KG1 (cell line): ENCODE data around the gene SCNN1A.

Experiments used
- DNase-seq: peaks from one replicate; lab custom pipeline; 2025; lab: John Stamatoyannopoulos, UW

The SCNN1A gene

DNA sequence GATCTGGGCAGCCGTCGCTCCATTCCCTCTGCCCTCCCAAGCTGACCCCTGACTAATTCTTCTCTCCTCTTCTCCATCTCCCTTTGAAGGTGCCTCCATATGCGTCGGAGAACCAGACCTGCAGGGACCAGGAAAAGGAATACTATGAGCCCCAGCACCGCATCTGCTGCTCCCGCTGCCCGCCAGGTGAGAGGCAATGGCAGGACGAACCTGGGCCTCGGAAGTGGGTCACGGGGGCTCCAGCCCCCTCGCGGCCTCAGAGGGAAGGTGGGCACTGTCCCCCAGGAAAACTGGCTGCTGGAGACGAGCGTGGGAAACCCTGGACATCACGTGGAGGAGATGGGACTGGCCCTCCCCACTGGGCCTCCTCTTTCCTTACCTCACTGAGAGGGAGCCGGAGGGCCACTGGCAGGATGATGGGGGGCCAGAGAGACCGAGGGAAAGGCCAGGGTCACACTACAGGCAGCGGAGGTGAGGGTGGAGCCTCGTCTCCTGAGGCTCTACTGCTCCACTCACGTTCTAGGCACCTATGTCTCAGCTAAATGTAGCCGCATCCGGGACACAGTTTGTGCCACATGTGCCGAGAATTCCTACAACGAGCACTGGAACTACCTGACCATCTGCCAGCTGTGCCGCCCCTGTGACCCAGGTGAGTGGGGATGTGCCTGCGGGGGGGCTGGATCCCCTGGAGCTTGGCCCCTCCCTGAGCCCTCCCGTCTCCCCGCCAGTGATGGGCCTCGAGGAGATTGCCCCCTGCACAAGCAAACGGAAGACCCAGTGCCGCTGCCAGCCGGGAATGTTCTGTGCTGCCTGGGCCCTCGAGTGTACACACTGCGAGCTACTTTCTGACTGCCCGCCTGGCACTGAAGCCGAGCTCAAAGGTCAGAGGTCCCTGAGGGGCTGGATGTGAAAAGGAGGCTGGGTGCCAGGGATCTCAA is 9.4 kb upstream of the SCNN1A start:
- no peak for DNase-seq

DNA sequence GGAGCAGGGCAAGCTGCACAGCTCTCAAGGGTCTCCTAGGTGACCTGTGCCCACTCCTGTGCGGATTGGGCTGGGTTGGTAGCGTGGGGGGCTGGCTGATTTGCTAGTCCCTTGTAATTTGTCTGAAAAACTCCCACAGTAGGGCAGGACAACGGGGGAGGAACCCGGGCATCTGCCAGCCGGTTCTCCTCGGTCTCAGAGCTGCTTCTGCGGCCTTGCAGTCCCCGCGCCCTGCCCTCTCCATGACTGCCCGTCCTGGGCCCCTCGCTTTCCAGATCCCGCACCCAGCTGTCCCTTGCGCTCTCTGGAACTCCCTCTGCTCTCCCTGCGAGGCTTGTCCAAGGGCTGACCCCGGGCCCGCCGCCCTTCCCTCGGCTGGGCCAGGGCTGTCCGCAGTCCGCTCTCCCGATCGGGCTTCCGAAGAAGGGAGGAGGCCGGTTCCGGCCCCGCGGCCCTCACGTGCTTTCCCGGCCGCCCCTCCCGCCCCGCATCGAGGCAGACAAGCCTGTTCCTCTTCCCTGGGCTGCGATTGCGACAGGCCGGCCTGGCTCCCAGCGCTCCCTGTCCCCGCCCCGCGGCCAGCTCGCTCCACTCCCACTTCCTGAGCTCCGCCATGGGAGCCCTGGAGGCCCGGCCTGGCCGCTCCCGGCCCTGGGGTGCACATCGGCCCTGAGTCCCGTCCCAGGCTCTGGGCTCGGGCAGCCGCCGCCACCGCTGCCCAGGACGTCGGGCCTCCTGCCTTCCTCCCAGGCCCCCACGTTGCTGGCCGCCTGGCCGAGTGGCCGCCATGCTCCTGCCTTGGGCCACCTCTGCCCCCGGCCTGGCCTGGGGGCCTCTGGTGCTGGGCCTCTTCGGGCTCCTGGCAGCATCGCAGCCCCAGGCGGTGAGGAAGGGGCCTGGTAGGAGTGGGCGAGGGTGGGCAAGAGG is 8.5 kb upstream of the SCNN1A start, which contains the start of gene LTBR:
Gene LTBR, plus strand, starts transcription at position 591 of the 927 bp plus-strand sequence. Its CDS starts 197 bp downstream, at position 788.
- DNase-seq = no peak

DNA sequence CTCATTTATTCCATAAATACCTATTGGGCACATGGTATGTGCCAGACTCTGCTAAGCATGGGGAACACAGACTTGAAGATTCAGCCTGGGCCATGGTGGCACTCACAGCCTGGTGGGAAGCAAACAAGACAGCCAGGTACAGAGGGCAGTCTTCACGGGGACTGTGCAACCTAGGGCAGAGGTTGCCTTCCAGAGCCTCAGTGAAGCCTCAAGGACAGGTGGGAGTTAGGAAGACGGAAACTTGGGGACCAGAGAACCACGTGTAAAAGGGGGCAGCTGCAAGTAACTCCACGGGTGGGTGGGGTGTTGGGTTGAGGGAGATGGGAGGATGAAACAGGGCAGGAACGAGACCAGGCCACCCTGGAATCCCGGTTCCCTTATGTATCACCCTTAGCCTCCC is 7.6 kb upstream of the SCNN1A start:
- no peak for DNase-seq

DNA sequence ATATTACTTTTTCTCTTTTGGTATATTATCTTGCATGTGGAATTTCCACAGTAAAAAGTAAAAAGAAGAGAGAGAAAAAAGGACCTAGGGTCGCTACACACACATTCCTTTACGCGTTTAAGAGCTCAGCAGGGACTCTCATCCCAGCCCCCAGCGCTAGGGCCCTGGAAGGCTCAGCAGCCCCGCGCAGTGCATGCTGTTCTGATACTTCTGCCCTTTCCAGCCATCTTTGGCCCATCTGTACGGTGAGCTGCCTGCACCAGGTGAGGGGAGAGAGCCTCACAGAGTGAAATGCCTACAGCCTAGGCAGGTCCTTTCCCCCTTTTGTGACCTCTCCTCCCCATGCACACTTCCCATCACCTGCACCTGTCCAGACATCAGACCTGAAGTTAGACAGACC is 7.0 kb upstream of the SCNN1A start:
- no peak for DNase-seq

DNA sequence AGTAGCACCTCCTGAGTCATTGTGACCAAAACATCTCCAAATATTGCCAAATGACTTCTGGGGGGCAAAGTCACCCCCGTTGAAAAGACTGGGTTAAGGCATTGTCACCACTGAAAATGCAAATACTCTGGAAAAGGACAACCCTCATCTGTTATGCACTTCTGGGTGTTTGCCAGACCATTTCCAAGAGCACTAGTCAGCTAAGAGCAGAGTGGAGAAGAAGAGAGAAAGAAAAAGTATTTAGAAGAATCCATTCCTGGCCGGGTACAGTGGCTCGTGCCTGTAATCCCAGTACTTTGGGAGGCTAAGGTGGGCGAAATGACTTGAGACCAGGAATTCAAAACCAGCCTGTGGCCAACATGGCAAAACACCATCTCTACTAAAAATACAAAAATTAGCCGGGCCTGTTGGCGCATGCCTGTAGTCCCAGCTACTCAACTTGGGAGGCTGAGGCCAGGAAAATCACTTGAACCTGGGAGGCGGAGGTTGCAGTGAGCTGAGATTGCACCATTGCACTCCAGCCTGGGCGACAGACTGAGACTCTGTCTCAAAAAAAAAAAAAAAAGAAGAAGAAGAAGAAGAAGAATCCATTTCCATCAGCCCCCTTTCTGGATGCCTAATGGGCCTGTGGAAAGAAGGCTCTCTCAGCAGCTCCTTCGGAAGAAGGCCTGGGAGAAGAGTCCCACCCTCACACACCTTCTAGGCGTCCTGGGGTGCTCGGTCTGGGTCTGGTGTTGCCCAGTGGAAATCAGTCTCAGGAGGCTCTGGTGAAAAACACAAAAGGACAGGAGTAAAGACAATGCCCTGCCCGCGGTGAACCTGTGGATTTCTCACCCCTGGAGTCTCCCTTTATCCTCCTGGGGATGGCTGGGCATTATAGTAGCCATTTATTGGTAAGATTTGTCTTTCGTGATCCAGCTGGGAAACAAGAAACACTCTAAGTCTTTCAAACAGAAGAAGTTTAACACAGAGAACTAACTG is 5.1 kb upstream of the SCNN1A start:
- DNase-seq = no peak

DNA sequence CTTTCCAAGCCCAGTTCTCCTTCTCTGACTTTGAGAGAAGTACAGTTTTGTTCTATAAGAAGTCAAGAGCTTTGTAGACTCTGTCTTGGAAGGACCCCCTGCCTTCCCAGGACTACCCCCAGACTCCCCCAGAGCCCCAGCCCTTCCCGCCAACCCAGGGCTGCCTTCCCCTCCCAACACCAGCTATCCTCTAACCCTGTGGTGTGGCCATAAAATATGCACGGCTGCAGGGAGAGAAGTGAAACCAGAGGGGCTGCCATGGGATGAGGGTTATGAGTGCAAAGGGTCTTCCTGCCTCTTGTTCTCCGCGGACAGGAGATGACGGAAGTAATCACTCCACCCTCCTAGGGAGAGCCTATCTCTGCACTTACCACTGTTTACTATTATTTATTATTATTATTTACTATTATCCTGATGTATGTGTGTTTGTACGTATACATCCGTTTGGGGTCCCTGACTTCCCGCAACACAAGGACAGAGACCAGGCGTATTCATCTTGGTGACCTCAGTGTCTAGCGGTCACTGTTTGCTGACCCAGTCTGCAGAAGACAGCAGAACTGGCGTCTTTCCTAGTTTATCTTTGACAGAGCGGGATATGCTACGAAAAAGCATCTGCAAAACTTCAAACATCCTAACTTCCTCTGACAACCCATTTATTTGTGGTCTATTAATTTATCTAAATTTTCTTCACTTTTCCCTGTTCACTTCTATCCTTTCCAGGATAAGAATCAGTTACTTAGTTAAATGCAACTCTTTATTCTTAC is 3.5 kb upstream of the SCNN1A start:
- no peak for DNase-seq

DNA sequence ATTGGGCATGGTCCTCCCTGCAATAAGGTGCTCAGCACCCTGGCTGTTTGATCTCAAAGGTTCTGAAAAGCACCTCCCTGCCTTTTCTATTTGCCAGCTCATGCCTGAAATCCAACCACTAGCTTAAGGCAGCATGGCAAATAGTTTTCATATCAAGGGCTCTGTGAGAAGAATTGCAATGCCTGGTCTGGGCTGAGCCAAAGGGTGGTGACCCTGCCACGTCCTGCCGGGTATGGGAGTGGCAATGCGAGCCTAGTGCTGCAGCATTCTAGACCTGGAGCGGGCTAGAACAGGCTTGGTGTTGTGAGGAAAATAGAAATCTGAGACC is 2.3 kb upstream of the SCNN1A start:
- DNase-seq = no peak

DNA sequence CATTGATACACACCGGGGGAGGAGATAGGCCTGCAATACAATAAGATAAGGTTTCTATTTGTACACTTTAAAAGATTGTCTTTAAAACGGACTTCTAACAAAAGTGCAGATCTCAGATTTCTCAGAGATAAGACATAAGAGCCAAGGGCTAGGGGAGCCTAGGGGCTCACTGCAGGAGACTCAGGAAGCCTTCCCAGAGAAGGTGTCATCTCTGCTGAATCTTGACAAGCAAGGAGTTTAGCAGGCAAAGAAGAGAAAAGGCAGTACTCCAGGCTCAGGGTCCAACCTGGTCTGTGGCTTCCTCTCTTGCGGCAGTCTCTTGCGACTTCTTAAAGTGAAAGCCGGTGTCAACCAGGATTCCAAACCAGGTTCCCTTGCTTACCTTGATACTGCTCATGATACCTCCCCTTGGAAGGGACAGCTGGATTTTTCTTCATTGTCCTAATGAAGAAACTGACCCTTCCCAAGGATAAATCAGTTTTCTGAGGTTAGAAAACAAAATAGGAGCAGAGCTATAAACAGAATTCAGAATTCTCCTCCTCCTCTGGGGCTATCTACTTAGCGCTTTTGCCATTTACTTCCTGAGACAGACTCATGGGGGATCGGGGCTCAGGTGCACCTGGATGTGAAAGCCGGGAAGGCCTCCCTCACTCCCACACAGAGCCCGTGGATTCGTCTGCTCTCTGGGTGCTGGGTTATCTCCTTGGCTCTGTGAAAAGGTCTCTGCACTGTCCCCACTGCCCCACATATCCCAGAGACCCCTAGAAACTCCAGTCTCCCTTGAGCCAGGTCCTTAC is 1.7 kb upstream of the SCNN1A start:
- DNase-seq = no peak

DNA sequence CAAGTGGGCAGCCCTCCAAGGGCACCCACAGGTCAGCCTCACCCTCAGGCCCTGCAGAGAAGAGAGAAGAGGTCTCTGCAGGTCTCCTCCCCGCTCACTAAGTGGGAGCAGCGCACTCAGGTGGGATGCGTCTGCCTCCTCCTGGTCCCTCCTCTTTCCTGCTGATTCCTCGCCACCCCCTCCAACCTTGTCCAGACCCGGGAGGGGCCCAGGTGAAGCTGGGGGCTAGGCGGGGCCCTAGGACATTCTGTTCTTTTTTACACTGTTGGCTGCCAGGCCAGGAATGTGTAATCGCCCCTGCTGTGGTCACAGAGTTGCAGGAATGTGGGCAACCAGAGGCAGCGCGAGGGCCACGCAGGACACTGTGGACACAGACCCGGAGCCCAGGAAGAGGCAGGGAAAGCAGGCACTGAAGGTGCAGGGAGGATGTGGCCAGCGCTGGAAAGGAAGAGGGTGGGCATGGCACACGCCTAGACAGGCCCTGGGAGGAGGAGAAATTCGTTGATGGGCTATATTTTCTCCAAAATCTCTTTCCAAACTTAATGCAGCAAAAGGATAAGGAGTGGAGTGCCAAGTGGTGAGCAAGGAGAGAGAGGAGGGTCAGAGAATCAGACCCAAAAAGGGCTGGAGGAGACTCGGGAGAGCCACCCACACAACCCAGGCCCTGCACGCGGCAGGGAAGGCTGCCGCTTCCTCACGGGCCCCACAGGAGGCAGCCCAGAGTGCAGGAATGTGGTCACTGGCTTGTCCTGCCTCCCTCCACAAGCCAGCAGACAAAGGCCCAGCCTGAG is 911 bp upstream of the SCNN1A start:
- no peak for DNase-seq

DNA sequence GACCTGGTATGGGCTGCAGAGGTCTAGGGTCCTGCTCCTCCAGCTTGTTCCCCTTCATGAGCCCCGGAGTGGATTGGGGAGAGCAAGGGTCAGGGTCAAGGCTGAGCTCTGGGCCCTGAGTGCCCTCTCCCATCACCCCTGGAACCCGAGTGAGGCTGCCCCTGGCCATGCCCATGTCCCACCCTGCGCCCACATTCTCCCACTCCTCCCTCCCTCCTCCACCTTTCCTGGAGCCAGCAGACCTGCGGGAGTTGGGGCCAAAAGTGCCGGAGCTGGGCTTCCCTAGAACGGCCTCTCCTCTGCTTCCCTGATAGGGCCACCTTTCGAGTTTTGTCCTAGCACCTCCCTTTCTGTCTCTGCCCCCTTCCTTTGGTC is 590 bp downstream of the SCNN1A start:
- no peak for DNase-seq

DNA sequence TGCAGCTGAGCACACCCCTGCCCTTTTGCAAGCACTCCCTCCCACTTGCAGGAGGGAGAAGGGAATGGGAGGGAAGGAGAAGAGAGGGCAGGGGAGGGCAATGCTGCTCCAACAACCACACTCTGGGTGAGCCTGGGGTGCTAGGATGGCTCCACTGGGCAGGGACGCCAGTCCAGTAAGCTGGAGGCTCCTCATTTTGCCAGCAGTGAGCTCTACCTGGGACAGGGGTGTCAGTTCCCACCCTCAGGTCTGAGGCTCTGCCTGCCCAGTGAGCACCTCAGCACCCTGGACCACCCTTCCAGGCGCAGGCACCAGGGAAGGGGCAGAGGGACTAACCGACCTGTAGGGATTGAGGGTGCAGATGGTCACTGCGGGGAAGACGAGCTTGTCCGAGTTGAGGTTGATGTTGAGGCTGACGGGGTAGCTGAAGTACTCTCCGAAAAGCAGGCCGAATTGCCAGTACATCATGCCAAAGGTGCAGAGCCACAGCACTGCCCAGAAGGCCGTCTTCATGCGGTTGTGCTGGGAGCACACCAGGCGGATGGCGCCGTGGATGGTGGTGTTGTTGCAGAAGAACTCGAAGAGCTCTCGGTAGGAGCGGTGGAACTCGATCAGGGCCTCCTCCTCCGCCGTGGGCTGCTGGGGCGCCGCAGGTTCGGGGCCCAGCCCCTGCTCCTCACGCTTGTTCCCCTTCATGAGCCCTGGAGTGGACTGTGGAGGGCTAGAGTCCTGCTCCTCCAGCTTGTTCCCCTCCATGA is 1.2 kb downstream of the SCNN1A start:
- no peak for DNase-seq

DNA sequence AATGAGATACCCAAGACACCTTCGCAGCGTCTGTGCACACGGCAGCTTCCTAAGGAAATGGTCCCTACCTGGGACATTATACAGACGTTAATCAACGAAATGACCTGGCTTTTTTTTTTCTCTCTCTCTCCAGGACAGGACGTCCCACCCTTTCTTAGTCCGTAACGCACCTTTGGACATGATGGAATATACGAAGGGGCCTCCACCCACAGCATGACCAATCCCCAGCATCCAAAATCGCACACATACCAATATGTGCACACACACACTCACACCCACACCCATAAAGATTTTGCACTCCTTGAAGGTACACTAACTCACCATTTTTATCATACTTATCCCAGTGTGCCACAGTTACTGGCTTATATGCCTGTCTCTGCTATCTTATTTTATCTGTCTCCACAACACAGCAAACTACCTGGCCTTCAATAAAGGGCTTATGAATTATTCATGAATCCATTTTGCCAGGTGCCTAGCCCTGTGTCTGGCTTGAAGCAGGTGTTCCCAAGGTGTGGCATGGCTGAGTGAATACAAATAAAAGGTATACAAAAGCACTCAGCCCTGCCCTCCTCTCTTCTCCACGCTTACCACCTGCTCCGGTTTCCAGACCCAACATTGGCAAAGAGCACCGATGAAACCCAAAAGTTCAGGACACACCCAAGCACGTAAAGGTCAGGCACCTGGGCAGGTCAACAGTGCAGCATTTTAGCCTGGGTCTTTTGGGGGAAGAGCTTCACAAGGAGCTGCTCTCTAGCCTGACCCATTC is 2.2 kb downstream of the SCNN1A start:
- DNase-seq = no peak

DNA sequence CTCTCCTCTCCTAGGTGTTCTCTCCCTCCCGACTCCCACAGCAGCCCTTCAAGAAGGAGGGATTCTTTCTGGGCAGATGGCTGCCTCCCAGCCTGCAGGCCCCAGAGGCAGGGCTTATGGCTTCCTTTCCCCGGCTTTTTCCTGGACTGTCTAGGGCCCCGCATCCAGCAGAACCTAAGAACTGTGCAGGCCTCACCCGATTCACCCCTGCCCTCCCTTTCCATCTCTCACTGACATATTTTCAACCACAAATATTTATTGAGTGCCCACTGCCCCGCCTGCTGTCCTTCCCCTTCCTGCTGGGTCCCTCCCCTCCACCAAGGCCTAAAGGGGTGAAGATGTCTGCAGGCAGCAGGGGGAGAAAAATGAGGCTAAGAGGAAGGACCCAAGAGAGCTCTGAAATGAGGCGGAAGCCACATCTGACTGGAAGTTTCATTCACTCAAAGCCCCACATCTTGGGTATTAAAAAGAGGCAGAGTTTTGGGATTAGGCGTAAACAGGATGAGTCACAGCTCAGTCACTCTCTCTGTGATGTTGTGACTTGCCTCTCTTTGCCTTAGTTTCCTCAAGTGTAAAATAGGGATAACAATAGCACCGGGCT is 2.9 kb downstream of the SCNN1A start:
- DNase-seq = no peak

DNA sequence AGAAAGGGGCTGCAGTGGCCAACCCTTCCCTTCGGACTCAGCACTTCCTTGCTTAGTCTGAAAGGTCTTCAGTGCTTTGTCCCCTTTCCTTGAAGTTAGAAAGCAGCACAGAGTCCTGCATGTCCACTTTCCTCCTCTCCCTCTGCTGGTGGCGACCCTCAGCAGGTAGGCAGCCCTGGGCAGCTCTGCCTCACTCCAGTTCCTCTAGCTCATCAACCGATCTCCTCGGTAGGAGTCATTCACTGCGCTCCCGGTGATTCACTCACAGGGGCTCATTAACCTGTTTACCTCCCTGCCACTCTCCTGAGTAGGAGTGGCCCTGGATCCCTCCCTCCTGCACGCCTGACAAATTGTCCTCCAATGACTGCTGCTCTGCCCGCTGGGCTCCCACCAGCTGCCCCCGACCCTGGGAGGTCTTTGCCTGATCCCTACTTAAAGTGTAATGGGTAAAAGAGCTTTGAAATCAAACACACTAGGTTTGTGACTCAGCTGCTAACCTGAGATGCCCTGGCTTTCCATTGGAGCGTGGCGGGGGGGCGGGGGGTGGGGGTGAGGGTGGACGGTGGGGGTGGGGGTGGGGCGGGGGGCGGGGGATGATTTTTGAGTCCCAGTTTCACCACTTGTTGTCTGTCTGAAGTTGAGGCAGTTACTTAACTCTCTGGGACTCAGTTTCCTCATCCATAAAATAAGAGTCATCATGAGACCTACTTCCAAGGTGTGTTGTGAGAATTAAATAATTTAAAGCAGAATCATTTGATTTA is 4.2 kb downstream of the SCNN1A start:
- no peak for DNase-seq

DNA sequence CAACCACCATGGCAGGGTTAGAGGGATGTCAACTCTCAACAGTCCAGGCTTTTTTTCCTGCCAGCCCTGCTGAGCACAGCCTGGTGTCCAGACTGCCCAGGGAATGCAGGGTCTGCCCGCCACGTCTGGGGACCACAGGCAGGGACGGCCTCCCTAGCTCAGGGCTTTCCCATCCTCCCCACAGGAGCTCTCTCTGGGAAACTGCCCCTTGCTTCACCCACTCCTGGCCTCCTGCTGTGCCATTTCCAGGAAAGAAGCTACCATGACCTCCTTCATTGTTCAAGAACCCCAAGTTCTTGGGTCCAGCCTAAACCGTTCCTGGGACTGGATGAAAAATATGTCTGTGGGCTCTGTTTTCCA is 4.8 kb downstream of the SCNN1A start:
- DNase-seq = no peak

DNA sequence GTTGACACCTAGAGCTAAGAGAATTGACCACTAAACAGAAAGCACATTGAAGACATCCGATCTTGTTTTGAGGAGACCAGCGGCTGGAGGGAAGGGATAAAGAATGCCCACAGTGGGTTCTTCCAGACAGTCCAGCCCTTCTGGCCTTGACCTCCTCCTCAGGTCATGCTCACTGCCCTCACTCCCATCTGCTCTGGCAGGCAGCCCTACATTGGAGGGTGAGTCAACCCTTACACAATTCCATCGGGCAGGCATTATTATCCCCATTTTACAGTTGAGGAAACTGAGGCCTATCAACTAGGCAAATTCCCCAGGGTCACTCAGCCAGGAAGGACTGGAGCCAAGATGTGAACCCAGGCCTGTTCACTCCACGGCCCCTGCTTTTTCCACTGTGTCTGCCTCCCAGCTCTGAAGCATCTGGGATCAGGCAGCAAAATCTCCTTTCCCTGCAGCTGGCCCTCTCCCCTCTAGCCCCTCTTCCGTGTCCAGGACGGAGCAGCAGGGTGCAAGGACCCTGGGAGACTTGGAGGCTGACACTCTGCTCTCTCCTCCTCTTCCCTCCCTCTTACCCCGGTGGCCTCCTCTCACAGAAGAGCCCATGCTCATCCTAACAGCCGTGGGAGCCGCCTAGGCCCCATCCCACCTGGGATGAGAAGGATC is 5.3 kb downstream of the SCNN1A start:
- no peak for DNase-seq
